Stimulated activated naive CD4-positive, alpha-beta T cell (primary cell): ENCODE data around the gene KRTAP5-6.

Experiments used
- DNase-seq, 6 experiments: peaks; one replicate each; lab custom pipeline; 2025; lab: John Stamatoyannopoulos, UW

KRTAP5-6 gene

GRCh38 chr11:1696608-1697570 is at the start of gene KRTAP5-6:
Gene KRTAP5-6 (plus strand): TSS chr11:1697195. CDS start chr11:1697246, 51 bp downstream.
- no peak for DNase-seq

GRCh38 chr11:1647901-1648652 is 48.9 kb upstream of the KRTAP5-6 start:
- DNase-seq, result no peak

GRCh38 chr11:1648653-1649420 is 48.2 kb upstream of the KRTAP5-6 start:
- no peak for DNase-seq

- no peak for DNase-seq
Observed at GRCh38 chr11:1650034-1650917, 46.7 kb upstream of the KRTAP5-6 start.

GRCh38 chr11:1650918-1651262 is 46.1 kb upstream of the KRTAP5-6 start:
- no peak for DNase-seq

GRCh38 chr11:1651411-1651980 is 45.5 kb upstream of the KRTAP5-6 start:
- no peak for DNase-seq

- DNase-seq, result no peak
Observed at GRCh38 chr11:1652026-1652425, 45.0 kb upstream of the KRTAP5-6 start.

GRCh38 chr11:1652442-1652770 is 44.6 kb upstream of the KRTAP5-6 start:
- DNase-seq, result no peak

- DNase-seq, result peak; percentile 44 to 86 (median 72)
Observed at GRCh38 chr11:1652771-1653540, 44.0 kb upstream of the KRTAP5-6 start.

- DNase-seq, result no peak
Observed at GRCh38 chr11:1653541-1654387, 43.2 kb upstream of the KRTAP5-6 start.

GRCh38 chr11:1654388-1655167 is 42.4 kb upstream of the KRTAP5-6 start:
- no peak for DNase-seq

GRCh38 chr11:1655168-1656060 is 41.6 kb upstream of the KRTAP5-6 start:
- DNase-seq, result no peak

- no peak for DNase-seq
Observed at GRCh38 chr11:1656061-1656441, 40.9 kb upstream of the KRTAP5-6 start.

- no peak for DNase-seq
Observed at GRCh38 chr11:1656670-1657069, 40.3 kb upstream of the KRTAP5-6 start.

- DNase-seq, result peak in 1 of 6 experiments; percentile 15
Observed at GRCh38 chr11:1659506-1659905, 37.5 kb upstream of the KRTAP5-6 start.

GRCh38 chr11:1660111-1660867 is 36.7 kb upstream of the KRTAP5-6 start:
- DNase-seq, result no peak
